Osteoblast (primary cell): ENCODE data around the gene FBXO22. TPM values are rescaled to one million over a fixed set of nuclear protein-coding genes. Genes with fewer than 3 reads are reported as not detected.

Experiments
- DNase-seq: peaks from one replicate; pipeline ENCODE4 v3.0.0; 2011; ENCODE audit warnings: low spot score, mixed read lengths; ENCODE audit not compliant: insufficient read length; ENCODE audit errors: missing footprints
- H2AFZ ChIP-seq: 2 replicates; pipeline ENCODE4 v1.6.0; 2011; ENCODE audit warnings: mild to moderate bottlenecking, low read length
- H3K27ac ChIP-seq: 2 replicates; pipeline ENCODE4 v1.5.1; 2011; ENCODE audit warnings: mild to moderate bottlenecking, low read depth, low read length, moderate library complexity
- H3K27me3 ChIP-seq: 2 replicates; pipeline ENCODE4 v1.6.0; 2012; ENCODE audit warnings: mild to moderate bottlenecking, control low read depth, inconsistent platforms, low read length, moderate library complexity; ENCODE audit not compliant: insufficient read depth
- H3K36me3 ChIP-seq: 2 replicates; pipeline ENCODE4 v1.5.1; 2011; ENCODE audit warnings: mild to moderate bottlenecking, low read length, control low read depth, moderate library complexity; ENCODE audit not compliant: insufficient read depth
- H3K4me1 ChIP-seq: 2 replicates; pipeline ENCODE4 v1.5.1; 2011; ENCODE audit warnings: mild to moderate bottlenecking, low read length, control low read depth, moderate library complexity; ENCODE audit not compliant: insufficient read depth
- H3K4me2 ChIP-seq: 2 replicates; pipeline ENCODE4 v1.6.0; 2011; ENCODE audit warnings: mild to moderate bottlenecking, low read length; ENCODE audit not compliant: insufficient read depth
- H3K4me3 ChIP-seq: fragments of 200-600 bp; sonication (generic); 3 replicates; pipeline ENCODE4 v1.5.1; 2012; ENCODE audit warnings: mild to moderate bottlenecking, low read length, inconsistent platforms; ENCODE audit not compliant: insufficient read depth
- H3K79me2 ChIP-seq: 2 replicates; pipeline ENCODE4 v1.6.0; 2012; ENCODE audit warnings: mild to moderate bottlenecking, low read length, control low read depth, inconsistent platforms; ENCODE audit not compliant: insufficient read depth
- H3K9me3 ChIP-seq: 2 replicates; pipeline ENCODE4 v1.5.1; 2011; ENCODE audit warnings: low read depth, low read length, control low read depth
- H4K20me1 ChIP-seq: 2 replicates; pipeline ENCODE4 v1.6.0; 2012; ENCODE audit warnings: mild to moderate bottlenecking, low read length, control low read depth; ENCODE audit not compliant: insufficient read depth
- CTCF ChIP-seq: IDR thresholded peaks from 2 replicates; pipeline ENCODE4 v1.5.1; 2011; ENCODE audit warnings: mild to moderate bottlenecking, low read depth, low read length, moderate library complexity; ENCODE audit errors: extremely low read depth
- total RNA-seq: library from RNA; depleted of rRNA; stranded (reverse); fragments of >200 nt; gene quantifications from 2 replicates; pipeline ENCODE4 v1.2.3, GENCODE V29; 2012

Gene FBXO22
- total RNA-seq, 1 donor = 27.1 TPM

GRCh38 chr15:75924576-75924975 is 20.9 kb downstream of the FBXO22 start:
- Histone ChIP-seq H4K20me1 (peaks cover 25% of the 10 kb centered on the region), H3K4me3 (no peak overlapping the region), H3K79me2 (peaks cover 63% of the 10 kb centered on the region), H3K27me3 (no peaks in the 10 kb centered on the region), H3K4me1 (peaks cover 8% of the 10 kb centered on the region), H3K36me3 (no peaks in the 10 kb centered on the region), H2AFZ (no peak overlapping the region), H3K9me3 (no peaks in the 10 kb centered on the region), H3K27ac (no peak overlapping the region), H3K4me2 (no peak overlapping the region)
- no peak for DNase-seq
- TF ChIP-seq CTCF = no peak

GRCh38 chr15:75925440-75925839 is 21.8 kb downstream of the FBXO22 start:
- Histone ChIP-seq H3K4me1 (peaks cover 8% of the 10 kb centered on the region), H3K27me3 (no peaks in the 10 kb centered on the region), H4K20me1 (peaks cover 20% of the 10 kb centered on the region), H3K36me3 (peaks cover 7% of the 10 kb centered on the region), H3K9me3 (no peaks in the 10 kb centered on the region), H3K27ac (no peak overlapping the region), H3K4me3 (no peak overlapping the region), H3K4me2 (no peak overlapping the region), H2AFZ (no peak overlapping the region), H3K79me2 (peaks cover 58% of the 10 kb centered on the region)
- DNase-seq = no peak
- no peak for TF ChIP-seq CTCF

- Histone ChIP-seq H3K4me3 (no peak overlapping the region), H3K27ac (no peak overlapping the region), H3K9me3 (no peaks in the 10 kb centered on the region), H3K4me1 (peaks cover 7% of the 10 kb centered on the region), H3K27me3 (no peaks in the 10 kb centered on the region), H3K79me2 (peaks cover 55% of the 10 kb centered on the region), H3K4me2 (no peak overlapping the region), H3K36me3 (peaks cover 13% of the 10 kb centered on the region), H2AFZ (no peak overlapping the region), H4K20me1 (peaks cover 19% of the 10 kb centered on the region)
- no peak for DNase-seq
- no peak for TF ChIP-seq CTCF
These were observed 23.3 kb downstream of the FBXO22 start for GRCh38 chr15:75926931-75927330.

- no peak overlapping the region for H3K4me2 ChIP-seq
- no peak for DNase-seq
- H2AFZ ChIP-seq = no peak overlapping the region
- H3K79me2 ChIP-seq = peaks cover 50% of the 10 kb centered on the region
- peaks cover under 1% of the 10 kb centered on the region for H3K4me1 ChIP-seq
- H3K27ac ChIP-seq = no peak overlapping the region
- peaks cover 16% of the 10 kb centered on the region for H3K36me3 ChIP-seq
- no peak overlapping the region for H3K4me3 ChIP-seq
- peaks cover 12% of the 10 kb centered on the region for H4K20me1 ChIP-seq
- no peaks in the 10 kb centered on the region for H3K9me3 ChIP-seq
- H3K27me3 ChIP-seq = no peaks in the 10 kb centered on the region
- TF ChIP-seq CTCF = no peak
These were observed 23.9 kb downstream of the FBXO22 start for GRCh38 chr15:75927601-75928000.
